PC-3 (cell line): ENCODE measurements around the gene KYNU.

ENCODE experiments used
- CTCF ChIP-seq: fragments of 300-600 bp; sonication (generic); conservative IDR thresholded peaks from 2 replicates; pipeline ENCODE4 v1.5.1; 2017; ENCODE audit warnings: antibody characterized with exemption, low read depth, mild to moderate bottlenecking, low read length
- EZH2 ChIP-seq: fragments of 300-600 bp; sonication (generic); IDR thresholded peaks from one replicate; pipeline ENCODE4 v1.6.1; 2017; ENCODE audit warnings: antibody characterized with exemption, mild to moderate bottlenecking, low read length; ENCODE audit not compliant: unreplicated experiment

GRCh38 chr2:143085125-143085784 lies 207.8 kb downstream of the KYNU start:
- TF ChIP-seq EZH2 (no peak), CTCF (no peak)
